GM10847 (cell line): ENCODE results near the gene COL23A1.

Experiments
- POLR2A ChIP-seq: IDR thresholded peaks from 2 replicates; pipeline ENCODE4 v1.6.1; 2011; ENCODE audit not compliant: insufficient read length; ENCODE audit errors: extremely low read depth

The COL23A1 gene

GRCh38 chr5:178602752-178603151, 12.6 kb upstream of the COL23A1 start:
- TF ChIP-seq POLR2A: no peak

GRCh38 chr5:178595750-178596149, 5.6 kb upstream of the COL23A1 start:
- no peak for TF ChIP-seq POLR2A

- TF ChIP-seq POLR2A: no peak
These were observed 5.0 kb upstream of the COL23A1 start for GRCh38 chr5:178595150-178595549.

GRCh38 chr5:178590924-178591423, 781 bp upstream of the COL23A1 start:
- no peak for TF ChIP-seq POLR2A

DNA sequence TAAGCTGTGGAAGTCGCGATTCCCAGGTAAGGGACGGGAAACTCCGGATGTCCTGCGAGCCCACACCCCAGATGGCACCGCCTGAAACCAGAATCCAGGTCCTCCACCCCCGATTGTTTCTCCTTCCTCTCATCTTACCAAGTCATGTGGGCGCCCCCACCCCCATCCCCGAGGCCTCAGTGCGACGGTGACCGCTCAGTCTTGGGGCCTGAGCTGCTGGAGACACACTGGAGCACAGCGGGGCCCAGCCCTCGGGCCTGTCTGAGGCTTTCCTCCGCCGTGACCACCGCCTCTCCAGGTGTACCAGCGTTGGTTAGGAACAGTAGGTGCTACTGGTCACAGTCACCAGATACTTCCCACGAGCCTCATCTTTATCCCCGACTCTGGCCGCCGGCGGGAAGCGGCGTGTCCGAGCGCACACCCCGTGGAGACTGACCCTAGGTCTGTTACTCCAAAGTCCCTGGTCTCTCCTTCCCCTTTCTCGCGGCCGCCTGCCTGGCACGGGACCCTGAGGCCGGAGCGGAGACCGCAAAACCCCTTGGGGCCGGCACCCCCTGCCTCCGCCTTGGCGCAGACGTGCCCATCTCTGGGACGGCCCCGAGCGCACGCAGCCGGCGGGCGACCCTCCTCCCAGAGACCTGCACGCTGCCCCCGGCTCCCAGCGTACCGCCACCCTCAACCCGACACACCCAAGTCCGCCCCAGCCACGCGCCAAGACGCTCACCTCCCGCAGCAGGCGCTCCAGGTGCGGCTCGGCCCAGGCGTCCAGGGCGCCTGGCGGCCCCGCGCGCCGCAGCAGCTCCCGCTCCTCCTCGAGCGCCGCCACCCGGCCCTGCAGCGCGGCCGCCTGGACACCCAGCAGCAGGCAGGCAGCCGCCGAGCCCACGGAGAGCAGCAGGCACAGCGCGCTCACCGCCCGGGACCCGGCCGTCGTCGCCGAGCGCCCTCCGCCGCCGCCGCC, 733 bp downstream of the COL23A1 start:
- no peak for TF ChIP-seq POLR2A

- TF ChIP-seq POLR2A: no peak
These were observed 1.4 kb downstream of the COL23A1 start for GRCh38 chr5:178588769-178589168.

DNA sequence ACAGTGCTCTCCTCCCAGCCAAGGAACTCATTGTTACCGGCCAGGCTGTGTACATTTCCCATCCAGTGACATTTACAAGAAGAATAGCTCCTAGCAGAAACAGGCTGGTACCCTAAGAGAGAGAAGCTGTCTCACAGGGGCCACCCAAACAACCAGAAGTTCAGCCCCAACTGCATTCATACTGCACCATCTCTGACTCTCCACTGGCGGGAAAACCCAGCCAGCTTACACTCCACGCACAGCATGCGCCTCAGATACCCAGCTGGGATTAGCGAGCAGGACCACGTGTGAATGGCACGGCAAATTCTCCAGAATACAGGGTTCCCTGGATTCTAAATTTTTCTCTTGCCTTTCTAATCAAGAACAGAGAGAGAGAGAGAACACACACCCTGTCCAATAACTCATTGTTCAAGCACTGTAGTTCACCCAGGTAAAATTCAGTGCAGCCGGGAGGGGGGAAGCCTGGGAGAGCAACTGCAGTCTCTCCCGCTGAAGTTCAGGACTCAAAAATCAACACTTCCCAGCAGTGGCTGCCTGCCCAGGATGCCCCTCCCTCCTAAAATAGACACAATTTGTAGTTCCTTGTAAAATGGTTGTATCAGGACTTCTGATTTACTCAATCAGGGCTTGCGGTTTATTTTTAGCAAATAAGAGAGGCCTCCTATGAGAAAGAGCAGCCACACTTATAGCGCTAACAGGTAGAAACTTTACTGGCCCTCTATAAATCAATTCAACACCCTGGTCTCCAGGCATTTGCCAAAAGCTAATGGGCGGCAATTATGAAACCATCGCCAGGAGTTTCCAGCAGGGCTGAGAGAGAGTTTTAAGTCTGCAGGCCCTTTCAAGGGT, 2.2 kb downstream of the COL23A1 start:
- TF ChIP-seq POLR2A: no peak

- no peak for TF ChIP-seq POLR2A
These were observed 3.8 kb downstream of the COL23A1 start for GRCh38 chr5:178586396-178586795.

GRCh38 chr5:178583279-178583678, 6.9 kb downstream of the COL23A1 start:
- TF ChIP-seq POLR2A: no peak

DNA sequence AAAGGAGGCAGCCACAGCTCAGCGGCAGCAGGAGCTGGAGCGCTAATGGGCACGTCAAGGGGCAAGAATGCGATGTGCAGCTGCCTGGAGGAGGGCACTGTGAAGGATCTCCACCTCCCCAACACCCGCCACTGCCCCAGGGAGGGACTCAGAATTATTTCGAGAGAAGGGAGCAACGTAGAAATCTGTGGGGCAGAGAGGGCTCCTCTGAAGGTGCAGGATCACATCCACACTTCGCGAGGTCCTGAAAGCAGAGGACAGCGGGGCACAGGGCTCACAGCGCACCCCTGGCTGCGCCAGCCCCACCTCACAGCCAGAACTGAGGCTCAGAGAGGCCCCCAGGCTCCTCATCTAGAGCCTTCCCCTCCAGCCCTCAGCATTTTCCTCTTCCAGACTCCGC, 7.9 kb downstream of the COL23A1 start:
- TF ChIP-seq POLR2A: no peak

DNA sequence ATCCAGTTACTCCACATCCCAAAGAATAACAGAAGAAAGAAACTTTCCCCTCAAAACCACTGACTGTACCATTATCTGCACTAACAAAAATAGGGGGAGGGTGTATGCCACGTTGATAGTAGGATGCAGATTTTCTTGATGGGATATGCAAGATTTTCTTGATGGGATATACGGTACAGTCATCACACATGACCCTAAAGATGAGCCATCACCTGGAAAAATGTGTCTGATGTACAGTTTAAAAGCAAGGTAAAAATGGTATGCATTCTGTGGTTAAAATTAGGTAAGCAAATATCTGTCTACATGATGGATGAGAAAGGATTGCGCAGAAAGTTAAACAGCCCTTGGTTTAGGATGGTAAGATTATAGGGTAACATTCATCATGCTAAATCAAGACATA, 8.6 kb downstream of the COL23A1 start:
- TF ChIP-seq POLR2A: no peak

DNA sequence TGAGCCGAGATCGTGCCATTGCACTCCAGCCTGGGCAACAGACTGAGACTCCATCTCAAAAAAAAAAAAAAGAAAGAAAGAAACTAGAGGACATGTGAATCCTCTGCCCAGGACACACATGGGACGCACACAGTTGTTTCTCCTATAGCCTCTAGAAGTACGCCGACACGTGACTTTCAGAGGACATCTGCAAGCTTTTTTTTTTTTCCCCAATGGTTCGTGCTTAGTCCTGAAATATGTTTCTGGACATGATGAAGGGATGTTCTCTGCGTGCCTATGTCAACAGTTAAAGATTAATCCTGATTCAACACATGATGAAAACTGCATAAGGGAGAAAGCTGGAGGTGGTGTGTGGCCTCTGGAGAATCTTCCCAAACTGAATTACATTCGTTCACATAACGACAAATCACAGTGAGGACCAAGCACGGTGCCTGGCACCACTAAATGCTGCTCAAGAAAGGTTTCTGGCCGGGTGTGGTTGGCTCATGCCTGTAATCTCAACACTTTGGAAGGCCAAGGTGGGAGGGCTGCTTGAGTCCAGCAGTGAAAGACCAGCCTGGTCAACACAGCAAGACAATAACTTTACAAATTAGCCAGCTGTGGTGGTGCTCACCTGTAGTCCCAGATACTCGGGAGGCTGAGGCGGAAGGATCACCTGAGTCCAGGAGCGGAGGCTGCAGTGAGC, 9.8 kb downstream of the COL23A1 start:
- no peak for TF ChIP-seq POLR2A

- no peak for TF ChIP-seq POLR2A
These were observed 12.2 kb downstream of the COL23A1 start for GRCh38 chr5:178577944-178578343.

GRCh38 chr5:178577376-178577839, 12.8 kb downstream of the COL23A1 start:
- TF ChIP-seq POLR2A: no peak
